GM10248 (cell line): Measurements from ENCODE around the gene FBP2.

Source experiments
- CTCF ChIA-PET: fragments of 300-600 bp; sonication (Branson Sonifier 250); formaldehyde crosslinking; extraction: SDS; loops from one replicate; lab custom pipeline; 2021; ENCODE audit warnings: antibody characterized with exemption; lab: Yijun Ruan, JAX
- POLR2A ChIA-PET: fragments of 350-650 bp; sonication (Branson Sonifier 250); formaldehyde crosslinking; extraction: SDS; loops from one replicate; lab custom pipeline; 2020; ENCODE audit warnings: antibody characterized with exemption; lab: Yijun Ruan, JAX
- DNase-seq: peaks from one replicate; pipeline ENCODE4 v3.0.0; 2012; ENCODE audit errors: extremely low spot score
- TF ChIP-seq, protein P1 (sequence below): IDR thresholded peaks from 2 replicates; pipeline ENCODE4 v1.5.1; 2012; ENCODE audit warnings: mild to moderate bottlenecking, low read depth; ENCODE audit errors: extremely low read depth, missing control alignments, control extremely low read depth

Gene FBP2

DNA sequence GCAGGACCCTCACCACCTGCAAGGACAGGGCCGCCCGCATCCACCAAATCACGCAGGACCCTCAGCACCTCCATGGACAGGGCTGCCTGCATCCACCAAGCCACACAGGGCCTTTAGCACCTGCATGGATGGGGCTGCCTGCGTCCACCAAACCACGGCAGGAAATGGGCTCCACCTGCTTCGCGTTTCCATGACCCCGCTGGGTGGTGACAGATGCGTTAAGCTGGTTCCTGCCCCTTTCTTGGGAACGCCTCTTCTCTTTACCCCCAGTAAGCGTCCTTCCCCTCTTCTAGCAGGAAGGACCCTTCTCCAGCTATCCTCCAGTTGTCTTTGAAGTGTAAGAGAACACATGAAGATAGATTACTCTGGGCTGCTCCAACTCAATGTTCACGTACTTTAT, 32.2 kb upstream of the FBP2 start:
- CTCF ChIA-PET, result interaction anchor here (0.8 to 1.1 kb wide), 3 partner anchors 9 to 426 kb away, joined by 3 read pairs; no protein-coding TSS in a partner anchor
- POLR2A ChIA-PET, result no interaction called here
- no peak for DNase-seq
- TF ChIP-seq, protein P1, sequence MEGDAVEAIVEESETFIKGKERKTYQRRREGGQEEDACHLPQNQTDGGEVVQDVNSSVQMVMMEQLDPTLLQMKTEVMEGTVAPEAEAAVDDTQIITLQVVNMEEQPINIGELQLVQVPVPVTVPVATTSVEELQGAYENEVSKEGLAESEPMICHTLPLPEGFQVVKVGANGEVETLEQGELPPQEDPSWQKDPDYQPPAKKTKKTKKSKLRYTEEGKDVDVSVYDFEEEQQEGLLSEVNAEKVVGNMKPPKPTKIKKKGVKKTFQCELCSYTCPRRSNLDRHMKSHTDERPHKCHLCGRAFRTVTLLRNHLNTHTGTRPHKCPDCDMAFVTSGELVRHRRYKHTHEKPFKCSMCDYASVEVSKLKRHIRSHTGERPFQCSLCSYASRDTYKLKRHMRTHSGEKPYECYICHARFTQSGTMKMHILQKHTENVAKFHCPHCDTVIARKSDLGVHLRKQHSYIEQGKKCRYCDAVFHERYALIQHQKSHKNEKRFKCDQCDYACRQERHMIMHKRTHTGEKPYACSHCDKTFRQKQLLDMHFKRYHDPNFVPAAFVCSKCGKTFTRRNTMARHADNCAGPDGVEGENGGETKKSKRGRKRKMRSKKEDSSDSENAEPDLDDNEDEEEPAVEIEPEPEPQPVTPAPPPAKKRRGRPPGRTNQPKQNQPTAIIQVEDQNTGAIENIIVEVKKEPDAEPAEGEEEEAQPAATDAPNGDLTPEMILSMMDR, result no peak

DNA sequence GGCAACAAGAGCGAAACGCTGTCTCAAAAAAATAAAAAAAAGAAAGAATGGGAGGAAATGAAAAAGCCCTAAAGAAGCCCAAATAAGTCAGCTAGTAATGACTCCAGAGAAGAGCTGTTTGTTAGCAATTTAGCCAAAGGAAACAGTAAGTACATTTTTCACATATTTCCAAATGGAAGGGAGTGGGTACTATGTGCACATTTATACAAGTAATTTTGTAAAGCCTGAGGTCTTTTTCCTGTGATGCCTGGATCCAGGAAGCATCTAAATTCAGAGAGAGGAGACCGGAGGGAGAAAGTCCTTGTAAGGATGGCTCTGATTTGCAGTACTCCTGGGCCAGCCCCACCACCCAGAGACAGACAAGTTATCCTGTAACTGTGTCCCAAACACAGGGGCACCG, 31.0 kb upstream of the FBP2 start:
- ChIA-PET CTCF (interaction anchor here (1.0 to 1.6 kb wide), 3 partner anchors 10 to 70 kb away, joined by 3 to 4 read pairs (median 3); partner anchors contain the start of gene PCAT7), POLR2A (no interaction called here)
- DNase-seq, result no peak
- TF ChIP-seq, protein P1, result no peak

DNA sequence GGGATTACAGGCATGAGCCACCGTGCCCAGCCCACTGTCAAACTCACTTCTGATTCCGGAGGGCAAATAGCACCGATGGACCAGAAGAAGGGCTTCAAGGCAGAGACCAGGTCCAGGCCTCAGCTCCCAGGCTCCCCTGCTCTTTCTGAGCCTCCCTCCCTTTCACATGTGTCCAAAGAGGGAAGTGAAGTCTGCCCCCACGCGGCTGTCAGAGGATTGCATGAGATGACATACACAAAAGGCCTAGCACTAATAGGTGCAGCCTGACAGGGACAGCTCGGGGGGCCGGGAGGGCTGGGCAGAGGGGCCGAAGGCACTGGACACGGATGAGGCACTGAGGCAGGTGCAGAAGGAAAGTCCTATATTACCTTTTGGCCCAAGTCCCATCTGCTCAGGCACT, 29.6 kb upstream of the FBP2 start:
- TF ChIP-seq, protein P1, result peak; percentile 50
- DNase-seq, result peak; percentile 72
- CTCF ChIA-PET, result interaction anchor here (0.8 to 1.9 kb wide), 7 partner anchors 9 to 508 kb away, joined by 3 to 8 read pairs (median 3); no protein-coding TSS in a partner anchor
- POLR2A ChIA-PET, result no interaction called here

DNA sequence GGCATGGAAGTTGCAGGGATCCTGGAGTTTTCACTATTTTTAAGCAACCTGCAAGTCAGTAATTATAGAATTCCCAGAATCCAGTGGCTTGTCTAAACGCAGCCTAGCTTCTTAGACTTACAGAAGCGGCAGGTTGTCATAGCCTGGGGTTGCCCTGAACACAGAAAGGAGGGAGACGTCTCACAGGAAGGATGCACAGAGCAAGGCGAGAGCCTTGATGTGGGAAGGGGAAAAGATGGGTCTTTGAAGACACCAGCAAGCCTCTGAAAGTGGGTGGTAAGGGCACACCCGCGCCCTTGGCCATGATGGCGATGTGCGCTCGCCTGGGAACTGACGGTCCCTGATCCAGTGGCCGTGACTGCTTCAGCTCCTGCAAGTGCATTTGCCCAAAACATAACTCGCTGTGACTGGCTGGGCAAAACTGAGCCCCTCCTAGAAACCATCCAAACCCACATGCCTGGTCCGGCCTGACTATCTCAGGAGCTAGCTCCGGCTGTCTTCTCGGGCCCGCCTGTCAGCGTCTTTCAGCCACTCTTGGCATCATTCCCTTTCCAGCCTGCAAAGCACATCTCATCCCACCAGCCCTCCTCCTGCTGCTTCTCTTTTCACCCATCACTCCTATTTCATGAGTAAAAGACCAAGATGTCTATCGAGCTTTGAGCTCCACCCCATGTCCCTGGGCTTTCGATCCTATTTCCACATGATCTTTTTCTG, 28.6 kb upstream of the FBP2 start:
- CTCF ChIA-PET, result interaction anchor here (1.1 to 1.9 kb wide), 3 partner anchors 15 to 509 kb away, joined by 3 to 8 read pairs (median 6); no protein-coding TSS in a partner anchor
- no peak for DNase-seq
- POLR2A ChIA-PET, result no interaction called here
- TF ChIP-seq, protein P1, result no peak

DNA sequence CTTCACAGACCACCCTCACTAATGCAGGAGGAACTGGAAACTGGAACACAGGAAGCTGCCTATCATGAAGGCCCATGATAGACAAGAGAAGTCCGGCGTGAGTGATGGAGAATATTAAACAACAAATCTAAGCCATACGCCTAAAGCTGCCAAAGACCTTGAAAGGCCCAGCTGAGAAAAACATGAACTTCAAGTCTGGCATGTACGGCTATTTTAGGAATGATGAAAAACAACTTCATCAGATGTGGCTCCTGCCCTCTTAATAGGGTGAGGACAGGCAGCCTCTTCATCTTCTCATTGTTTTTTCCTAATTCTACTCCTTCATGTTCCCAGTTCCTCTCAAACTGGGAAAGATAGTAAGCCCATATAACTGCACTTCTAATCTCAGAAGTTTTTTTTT, 25.4 kb upstream of the FBP2 start:
- POLR2A ChIA-PET, result no interaction called here
- TF ChIP-seq, protein P1, result no peak
- no peak for DNase-seq
- CTCF ChIA-PET, result interaction anchor here (1.1 to 1.6 kb wide), 2 partner anchors 50 to 63 kb away, joined by 3 to 4 read pairs; no protein-coding TSS in a partner anchor

DNA sequence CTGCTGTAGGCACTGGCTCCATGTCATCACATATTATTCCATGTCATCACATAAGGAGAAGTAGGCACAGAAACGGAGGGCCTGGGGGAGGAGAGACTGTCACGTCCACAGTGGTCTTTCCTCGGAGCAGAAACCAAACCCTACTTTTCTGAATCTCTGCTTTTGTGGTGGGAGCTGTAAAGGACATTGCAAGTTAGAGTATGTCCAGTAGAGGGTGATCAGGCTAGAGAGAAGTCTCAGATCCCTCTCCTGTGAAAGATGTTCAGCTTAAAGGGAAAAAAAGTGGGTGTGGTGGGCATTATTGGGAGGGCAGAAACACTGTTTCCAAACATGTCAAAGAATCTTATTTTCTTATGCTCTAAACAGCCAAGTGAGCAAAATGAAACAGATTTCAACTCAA, 19.4 kb upstream of the FBP2 start:
- TF ChIP-seq, protein P1, result no peak
- DNase-seq, result no peak
- ChIA-PET POLR2A (no interaction called here), CTCF (no interaction called here)
